HG03354 (cell line): ENCODE results near the gene EPB41L1.

Source experiments
- ATAC-seq: cut with Tn5 transposase; IDR thresholded peaks from one replicate; pipeline ENCODE4 v1.9.1; 2021; ENCODE audit warnings: mild to moderate bottlenecking; ENCODE audit not compliant: unreplicated experiment, poor library complexity, severe bottlenecking

Gene EPB41L1

DNA sequence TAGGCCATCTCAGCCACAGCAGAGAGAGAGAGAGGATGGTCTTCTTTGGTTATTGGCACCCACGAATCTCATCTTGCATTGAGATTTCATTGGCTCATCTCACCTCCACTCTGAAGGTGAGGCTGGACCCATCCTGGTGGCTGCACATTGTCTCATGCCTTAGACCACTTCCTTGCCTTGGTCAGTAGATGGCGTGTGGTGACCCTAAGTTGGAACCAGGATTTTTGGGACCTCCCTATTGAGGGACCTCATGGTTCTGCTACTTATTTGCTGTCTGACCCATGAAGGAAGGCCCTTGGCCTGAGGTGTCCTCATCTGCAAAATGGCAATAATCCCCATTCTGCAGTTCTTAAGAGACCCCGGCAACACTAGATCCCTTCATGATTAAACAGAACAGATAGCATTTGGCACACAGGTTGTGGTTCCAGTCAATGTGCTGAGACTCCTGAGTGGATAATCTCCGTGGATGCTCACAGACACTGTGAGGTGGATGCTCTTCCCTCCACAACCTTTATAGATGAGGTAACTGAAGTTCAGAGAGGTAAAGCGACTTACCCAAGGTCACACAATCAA is 60.2 kb downstream of the EPB41L1 start:
- no peak for ATAC-seq

DNA sequence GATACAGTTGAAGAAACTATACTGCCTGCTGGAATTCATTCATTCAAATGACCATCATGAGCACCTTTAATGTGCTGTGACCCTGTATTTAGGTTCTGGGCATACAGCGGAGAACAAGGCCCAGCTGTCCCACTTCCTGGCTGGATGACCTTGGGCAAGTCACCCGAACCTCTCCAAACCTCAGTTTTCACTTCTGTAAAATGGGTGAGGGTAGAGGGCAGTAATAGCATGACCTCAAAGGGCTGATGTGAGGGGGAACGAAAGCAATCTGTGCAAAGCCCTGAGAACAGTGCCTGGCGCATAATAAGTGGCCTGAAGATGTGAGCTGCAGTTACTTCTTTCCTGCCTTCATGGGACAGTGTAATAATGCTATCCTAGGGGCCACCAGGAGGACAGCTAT is 61.2 kb downstream of the EPB41L1 start:
- no peak for ATAC-seq

DNA sequence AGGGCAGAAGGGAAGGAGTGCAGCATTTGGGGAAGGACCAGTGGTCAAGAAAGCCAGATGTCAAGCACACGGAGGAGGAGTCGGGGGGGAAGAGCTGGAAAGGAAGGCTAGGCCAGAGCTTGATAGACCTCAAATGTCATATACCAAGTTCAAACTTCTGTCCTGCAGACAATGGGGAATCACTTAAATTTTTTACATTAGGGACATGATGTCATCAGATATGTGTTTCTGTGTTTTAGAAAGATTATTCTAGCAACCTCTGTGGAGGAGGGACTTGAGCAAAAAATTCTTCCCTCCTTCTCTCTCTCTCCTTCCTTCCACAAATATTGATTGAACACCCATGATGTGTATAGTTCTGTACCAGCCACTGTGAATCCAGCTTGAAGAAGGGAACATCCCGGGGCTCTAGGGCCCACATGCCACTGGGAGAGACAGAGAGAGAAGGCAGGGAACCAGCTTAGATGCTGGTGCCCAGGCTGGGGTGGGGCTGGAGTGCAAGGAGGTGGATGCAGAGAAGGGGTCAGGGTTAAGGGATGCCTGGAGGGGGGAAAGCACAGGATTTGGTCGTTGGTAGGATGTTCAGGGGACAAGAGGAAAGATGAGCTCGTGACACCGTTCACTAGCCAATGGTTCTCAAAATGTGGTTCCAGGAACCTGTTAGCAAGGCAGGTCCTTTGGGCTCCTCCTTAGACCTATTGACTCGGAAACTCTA is 61.9 kb downstream of the EPB41L1 start:
- no peak for ATAC-seq

DNA sequence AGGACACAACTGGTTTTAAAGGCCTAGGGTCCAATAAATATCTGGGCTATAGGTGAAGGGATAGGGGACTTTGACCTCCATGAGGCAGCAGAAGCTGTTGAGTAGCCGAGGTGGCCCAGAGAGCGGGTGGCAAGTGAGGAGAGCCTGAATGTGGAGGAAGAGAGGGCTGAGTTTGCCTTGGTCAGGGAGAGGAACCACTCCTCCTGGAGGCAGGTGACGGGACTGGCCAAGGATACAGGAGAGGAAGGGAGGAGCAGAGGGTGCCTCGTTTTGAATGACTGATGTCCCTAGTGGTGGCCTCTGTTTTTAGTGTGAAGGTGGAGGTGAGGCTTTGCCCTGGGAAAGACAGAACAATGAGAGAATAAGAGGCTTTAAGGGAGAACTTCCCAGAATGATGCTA is 62.7 kb downstream of the EPB41L1 start:
- no peak for ATAC-seq

DNA sequence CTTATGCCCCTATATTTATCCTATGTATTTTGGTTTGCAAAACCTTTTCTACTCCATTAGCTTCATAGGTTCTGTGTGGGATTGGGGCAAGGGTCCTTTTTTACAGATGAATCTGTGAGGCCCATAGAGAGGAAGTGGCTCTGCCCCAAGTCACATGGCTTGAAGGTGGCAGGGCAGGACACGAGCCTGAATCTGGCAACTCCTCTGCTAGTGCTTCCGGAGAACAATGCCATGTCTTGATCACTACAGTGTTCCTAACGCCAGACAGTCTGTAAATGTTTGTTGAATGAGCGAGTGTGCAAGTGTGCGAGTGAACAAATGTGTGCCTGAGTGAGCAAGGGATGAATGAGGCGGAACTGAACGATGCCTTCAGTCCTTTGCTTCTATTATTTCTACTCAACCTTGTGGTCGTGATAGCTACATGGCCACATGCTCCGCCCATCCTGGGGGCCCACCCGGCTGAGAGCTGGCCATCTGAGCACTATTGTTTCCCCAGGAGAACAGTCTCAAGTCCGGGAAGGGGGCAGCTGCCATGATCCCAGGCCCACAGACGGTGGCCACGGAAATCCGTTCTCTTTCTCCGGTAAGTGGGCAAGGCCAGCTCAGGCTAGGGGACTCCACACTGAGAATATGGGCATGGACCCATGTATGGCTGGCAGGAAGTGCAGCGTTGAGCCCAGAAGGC is 64.0 kb downstream of the EPB41L1 start:
- ATAC-seq, result no peak

DNA sequence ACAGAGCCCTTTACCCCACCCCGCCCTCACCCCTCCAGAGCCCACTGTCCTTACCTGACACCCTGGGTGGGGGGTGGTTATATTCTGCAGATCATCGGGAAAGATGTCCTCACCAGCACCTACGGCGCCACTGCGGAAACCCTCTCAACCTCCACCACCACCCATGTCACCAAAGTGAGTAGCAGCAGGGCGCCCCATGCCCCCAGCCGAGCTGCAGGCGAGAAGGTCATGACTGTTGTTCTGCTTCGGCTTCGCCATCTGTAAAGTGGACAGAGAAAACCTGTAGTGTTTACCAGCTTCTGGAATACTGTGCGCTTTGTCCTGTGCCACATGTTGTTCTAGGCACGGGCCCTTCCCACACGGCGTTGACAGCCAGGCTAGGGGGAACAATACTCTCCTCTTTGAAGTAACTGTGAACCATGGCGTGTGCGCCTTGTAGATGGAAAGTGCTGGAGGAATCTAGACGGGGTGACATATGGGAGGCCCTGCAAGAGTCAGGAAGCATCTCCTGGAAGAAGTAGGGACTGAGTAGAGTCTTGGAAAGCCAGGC is 65.2 kb downstream of the EPB41L1 start:
- ATAC-seq, result no peak

DNA sequence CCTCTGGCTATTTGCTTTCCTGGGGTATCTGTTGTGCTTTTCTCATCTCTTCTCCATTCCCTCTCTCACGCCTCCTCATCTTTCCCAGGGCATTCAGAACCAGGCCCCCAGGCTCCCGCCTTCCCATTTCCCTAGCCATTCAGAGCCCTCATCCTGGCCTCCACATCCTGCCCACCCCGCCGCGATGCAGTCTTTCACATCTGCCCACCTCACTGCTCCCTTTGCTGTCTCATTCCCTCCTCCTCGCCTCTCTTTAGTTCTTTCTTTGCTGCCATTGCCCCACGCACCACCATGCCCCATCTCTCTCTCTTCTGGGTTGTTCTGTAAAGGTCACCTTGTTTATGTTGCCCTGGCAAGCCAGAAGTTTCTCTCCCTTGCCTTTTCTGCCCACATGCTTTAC is 71.1 kb downstream of the EPB41L1 start:
- ATAC-seq, result no peak

DNA sequence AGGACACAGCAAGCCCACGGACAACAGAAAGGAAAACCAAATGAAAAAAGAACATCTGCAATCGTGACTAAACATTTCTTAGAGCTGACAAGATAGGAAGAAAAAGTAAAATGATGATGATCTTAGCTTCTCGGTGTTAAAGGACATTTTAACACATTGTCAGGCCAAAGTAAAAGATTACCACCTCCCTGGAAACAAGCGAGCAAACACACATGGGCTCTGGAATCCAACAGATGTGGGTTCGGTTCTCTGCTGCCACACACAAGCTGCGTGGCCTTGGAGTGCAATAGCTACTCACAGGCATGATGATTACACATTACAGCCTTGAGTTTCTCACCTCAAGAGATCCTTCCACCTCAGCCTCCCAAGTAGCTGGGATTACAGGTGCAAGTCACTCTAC is 74.2 kb downstream of the EPB41L1 start:
- no peak for ATAC-seq

DNA sequence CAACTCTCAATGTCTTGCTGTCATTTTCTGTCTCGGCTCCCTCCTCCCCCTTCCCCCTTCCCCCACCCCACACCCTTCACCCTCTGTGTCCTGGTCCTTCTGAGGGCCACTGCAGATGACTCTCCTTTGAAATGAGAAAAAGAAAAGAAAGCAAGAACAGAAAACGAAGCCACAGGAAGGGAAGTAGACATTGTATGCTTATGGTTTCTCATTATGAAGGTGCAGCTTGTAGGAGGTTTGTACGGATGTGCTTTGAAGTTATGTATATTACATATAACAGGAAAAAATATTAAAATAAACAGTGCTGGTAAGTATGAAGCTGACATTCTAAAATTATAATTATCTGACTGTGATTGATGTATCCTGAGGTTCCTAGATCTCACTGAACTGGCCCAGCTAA is 75.5 kb downstream of the EPB41L1 start:
- ATAC-seq, result no peak

DNA sequence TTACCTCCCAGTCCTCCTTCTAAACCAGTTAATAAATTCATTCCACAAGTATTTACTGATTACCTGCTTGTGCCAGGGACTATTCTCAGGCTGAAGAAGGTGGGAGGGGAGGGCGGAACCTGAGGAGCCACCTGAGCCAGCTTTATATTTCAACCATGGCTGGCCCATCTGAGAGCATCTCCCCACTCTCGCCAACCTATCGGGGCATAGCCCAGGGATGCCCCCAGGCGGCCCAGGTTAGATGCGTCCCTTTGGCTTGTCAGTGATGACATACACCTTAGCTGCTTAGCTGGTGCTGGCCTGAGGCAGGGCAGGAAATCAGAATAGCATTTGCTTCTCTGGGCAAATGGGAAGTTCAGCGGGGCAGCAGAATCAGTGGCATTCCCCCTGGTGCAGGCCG is 76.8 kb downstream of the EPB41L1 start:
- no peak for ATAC-seq

DNA sequence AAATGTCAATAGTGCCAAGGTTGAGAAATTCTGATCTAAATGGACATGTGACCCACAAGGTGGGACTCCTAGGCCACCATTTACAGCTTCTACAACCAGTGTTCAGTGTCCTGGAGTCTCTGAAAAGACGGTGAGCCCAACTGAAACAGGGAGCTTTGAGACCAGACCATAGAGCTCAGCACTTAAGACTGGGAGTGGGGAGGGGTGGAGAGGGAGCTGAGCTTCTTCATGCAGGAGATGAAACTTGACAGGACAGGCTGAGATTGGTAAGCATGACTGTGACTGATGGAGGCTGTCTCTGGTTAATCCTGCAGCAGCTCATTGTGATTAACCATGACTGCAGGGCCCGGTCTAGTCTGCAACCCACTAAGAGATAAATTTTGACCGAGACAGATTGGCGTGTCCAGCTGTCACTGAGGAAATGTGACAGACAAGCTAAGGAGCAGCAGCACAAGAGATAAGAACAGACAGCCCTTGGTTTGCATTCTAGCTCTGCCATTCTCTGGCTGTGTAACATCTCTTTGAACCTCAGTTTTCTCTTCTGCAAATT is 80.3 kb downstream of the EPB41L1 start:
- ATAC-seq, result no peak

DNA sequence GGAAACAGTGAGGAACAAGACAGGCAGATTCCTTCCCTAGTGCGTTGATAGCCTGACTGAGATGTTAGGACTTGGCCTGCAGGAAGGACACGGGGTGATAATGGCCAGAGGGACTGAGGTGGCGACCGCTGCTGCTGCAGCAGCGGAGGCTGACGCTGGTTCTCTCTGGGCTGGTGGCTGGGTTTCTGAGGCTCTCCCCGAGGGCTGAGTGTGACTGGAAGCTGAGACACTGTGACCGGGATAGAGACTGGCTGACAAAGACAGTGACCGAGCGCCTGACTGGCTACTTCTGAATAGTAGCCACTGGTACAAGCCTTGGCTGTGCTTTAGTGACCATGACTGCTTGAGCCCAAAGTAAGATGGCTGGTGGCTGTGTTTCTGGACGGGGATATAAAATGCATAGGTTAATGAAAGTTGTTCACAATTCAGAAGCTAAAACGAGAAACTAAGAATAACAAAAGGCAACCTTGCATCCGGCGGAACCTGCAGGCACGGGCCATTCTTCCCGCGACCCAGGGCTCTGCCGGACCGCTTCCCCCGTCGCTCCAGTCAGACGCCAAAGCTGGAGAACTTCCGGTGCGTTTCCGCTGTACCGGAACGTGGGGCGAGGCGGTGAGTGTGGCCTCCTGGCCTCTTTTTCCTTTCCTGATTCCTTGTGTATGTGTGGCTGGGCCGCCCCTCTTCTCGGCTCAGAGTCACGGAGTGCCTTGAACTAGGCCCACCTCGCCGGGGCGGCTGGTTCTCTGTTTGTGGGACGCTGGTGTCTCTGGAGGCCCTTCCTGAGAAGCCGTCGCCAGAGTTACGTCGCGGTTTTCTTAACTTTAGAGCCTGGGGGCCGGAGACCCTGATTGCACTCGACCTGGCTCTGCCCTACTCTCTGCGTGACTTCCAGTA is 81.6 kb downstream of the EPB41L1 start, which contains the start of gene AAR2:
TSS of gene AAR2 (plus strand) at position 587 of the 894 bp plus-strand sequence. CDS start 3,391 bp downstream, outside the sequence.
- peak; percentile 88 for ATAC-seq

DNA sequence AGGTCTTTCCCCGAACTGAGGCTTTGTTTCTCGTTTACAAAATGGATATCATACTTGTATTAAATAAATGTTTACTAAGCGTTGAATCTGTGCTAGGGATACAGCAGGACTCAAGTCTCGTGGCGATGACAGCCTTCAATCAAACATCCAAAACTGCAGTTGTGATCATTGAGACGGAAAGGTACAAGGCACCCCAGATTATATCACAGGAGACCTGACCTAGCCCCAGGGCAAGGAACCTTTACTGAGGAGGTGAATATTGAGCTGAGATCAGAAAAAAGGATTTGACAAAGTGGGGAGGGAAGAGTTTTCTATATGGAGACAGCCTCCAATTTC is 82.2 kb downstream of the EPB41L1 start:
- ATAC-seq, result peak; percentile 7

DNA sequence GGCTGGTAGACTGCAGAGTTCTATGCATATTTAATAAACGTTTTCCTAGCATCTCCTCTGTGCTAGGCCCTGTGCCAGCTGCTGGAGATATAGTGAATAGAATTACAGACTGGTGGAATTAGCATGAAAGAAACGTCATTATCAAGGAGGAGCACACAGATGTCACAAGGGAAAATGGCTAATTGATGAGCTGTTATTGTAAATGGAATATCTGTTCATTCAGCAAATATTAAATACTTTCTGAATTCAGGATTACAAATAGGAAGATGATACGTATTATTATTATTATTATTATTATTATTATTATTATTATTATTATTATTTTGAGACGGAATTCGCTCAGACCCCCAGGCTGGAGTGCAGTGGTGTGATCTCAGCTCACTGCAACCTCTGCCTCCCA is 82.9 kb downstream of the EPB41L1 start:
- ATAC-seq, result no peak

DNA sequence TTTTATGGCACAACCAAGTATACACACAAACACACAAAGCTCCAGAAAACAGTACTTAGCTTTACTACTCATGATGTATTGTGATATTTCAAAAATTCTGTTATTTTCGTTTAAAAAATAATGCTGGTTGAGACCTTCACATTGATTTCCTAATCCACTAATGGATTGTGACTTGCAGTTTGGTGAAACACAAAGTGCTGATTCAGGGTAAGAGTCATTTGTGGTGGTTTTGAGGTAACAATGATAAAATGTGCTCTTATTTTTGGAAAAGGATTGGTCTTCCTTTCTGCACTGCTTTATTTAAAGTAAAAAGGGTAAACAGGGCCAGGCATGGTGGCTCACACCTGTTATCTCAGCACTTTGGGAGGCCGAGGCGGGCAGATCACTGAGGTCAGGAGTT is 83.6 kb downstream of the EPB41L1 start:
- ATAC-seq, result no peak

DNA sequence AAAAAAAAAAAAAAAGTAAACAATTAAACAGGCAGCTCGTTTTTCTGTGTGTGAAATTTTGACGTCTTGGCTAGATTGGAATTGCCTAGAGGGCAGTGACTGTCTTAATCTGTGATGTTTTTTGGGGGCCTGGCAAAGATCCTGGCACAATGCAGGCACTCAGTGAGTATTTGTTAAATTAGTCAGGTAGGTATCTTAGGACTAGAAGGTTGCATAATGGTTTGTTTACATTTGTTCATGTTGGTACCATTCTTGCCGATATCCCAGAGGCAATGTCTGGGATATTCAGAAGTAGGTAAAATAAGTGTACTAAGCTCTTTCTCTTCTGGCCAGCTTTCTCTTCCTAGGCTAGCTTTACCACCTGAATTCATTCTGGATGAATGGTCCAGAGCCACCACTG is 84.2 kb downstream of the EPB41L1 start:
- no peak for ATAC-seq

DNA sequence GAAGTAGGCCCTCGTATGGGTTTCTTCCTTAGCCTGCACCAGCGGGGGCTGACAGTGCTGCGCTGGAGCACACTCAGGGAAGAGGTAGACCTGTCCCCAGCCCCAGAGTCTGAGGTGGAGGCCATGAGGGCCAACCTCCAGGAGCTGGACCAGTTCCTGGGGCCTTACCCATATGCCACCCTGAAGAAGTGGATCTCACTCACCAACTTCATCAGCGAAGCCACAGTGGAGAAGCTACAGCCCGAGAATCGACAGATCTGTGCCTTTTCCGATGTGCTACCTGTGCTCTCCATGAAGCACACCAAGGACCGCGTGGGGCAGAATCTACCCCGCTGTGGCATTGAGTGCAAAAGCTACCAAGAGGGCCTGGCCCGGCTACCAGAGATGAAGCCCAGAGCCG is 85.5 kb downstream of the EPB41L1 start:
- no peak for ATAC-seq

DNA sequence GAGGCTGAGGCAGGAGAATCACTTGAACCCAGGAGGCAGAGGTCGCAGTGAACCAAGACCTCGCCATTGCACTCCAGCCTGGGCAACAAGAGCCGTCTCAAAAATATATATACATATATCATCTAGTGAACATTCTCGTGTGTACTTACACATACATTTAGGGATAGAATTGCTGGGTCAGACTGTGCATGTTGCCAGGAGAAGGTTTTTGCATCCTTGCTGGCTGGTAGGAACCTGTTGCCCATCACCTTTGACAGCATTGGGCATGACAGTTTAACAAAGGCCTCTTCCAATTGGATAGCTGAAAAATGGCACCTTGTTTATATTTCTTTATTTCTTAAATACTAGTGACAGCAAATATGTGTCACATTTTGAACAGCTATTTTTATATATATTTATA is 87.1 kb downstream of the EPB41L1 start:
- no peak for ATAC-seq

DNA sequence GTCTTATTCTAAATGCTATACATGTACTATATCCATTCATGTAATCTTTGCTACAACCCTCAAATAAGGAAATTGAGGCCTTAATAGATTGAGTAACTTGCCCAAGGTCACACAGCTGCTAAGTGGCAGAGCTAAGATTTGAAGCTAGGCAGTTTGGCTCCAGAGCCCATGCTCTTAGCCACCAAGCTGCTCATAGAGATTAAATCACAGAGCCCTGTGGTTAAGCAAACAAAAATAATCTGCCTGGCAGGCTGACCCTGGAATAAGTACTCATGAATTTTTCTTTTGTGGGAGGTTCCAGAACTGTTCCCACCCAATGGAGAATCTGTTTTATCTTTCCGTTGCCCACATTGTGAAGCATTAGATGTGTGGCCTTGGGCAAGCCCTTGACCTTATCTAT is 89.2 kb downstream of the EPB41L1 start:
- no peak for ATAC-seq

DNA sequence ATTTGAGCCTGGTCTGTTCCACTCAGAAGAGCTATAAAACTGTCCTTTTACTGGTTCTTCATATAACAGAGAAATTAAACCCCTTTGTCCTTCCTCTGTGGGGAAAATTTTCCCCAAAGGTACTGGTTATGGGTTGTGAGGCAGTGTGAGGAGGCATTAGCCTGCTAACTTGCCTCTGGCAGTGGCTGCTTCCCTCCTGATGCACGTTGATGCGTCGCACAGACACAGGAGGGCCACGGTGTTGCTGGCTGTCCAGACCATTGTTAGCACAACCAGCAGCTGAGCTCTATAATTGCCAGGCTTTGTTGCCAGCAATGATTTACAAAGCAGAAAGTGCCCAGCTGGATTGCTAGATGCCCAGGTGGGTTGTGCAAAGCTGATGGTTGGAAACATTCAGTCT is 91.9 kb downstream of the EPB41L1 start:
- ATAC-seq, result no peak
